Lung (tissue), 12 donors: ENCODE measurements around the gene GPAM. TPM values are rescaled to one million over a fixed set of nuclear protein-coding genes. Genes with fewer than 3 reads are reported as not detected.

Source experiments
- ATAC-seq: fragments of 200-7000 bp; cut with Tn5 transposase; one replicate; pipeline ENCODE4 v1.9.1; 2020; ENCODE audit warnings: moderate number of reproducible peaks; ENCODE audit not compliant: insufficient read depth, low FRiP score
- DNase-seq, 3 donors: peaks; one replicate each; pipeline ENCODE4 v3.0.0-alpha.2; 2013 to 2017
- H3K27ac ChIP-seq, 2 donors: one replicate each; pipeline ENCODE4 v1.5.1; 2013; ENCODE audit warnings: mild to moderate bottlenecking in 2 of 2, moderate library complexity in 2 of 2, control low read depth in 1 of 2, inconsistent platforms in 1 of 2, low read depth in 1 of 2, low read length in 1 of 2
- H3K27me3 ChIP-seq, 3 donors: one replicate each; pipeline ENCODE4 v1.5.1; 2013; ENCODE audit warnings: low read length in 2 of 3; ENCODE audit not compliant: control insufficient read depth in 3 of 3, insufficient read depth in 3 of 3
- H3K36me3 ChIP-seq, 4 donors: one replicate each; pipeline ENCODE4 v1.5.1; 2013; ENCODE audit warnings: low read length in 4 of 4, mild to moderate bottlenecking in 1 of 4, moderate library complexity in 1 of 4; ENCODE audit not compliant: control insufficient read depth in 4 of 4, insufficient read depth in 4 of 4
- H3K4me1 ChIP-seq, 5 donors: one replicate each; pipeline ENCODE4 v1.5.1; 2013; ENCODE audit warnings: low read length in 5 of 5, mild to moderate bottlenecking in 2 of 5, moderate library complexity in 1 of 5; ENCODE audit not compliant: control insufficient read depth in 5 of 5, insufficient read depth in 5 of 5
- H3K4me3 ChIP-seq: one replicate; pipeline ENCODE4 v1.5.1; 2013; ENCODE audit warnings: mild to moderate bottlenecking, control low read depth, moderate library complexity
- H3K9ac ChIP-seq, 2 donors: one replicate each; pipeline ENCODE4 v1.5.1; 2013; ENCODE audit warnings: low read length in 2 of 2, control low read depth in 1 of 2; ENCODE audit not compliant: insufficient read depth in 1 of 2
- H3K9me3 ChIP-seq, 4 donors: one replicate each; pipeline ENCODE4 v1.5.1; 2013; ENCODE audit warnings: low read length in 3 of 4, mild to moderate bottlenecking in 1 of 4, moderate library complexity in 1 of 4; ENCODE audit not compliant: control insufficient read depth in 4 of 4, insufficient read depth in 3 of 4
- WGBS, 2 donors: extraction: QIAGEN DNeasy Blood & Tissue Kit; methylation state at CpG; one replicate each; pipeline ENCODE4 v1.1.7; 2013; 5-methylcytosine and 5-hydroxymethylcytosine counted together
- polyA plus RNA-seq, 2 donors: library from polyadenylated mRNA; stranded (reverse); fragments of 200-250 nt; gene quantifications; one replicate each; pipeline ENCODE4 v1.2.1, GENCODE V29; 2013
- total RNA-seq, 2 donors: library from RNA; depleted of rRNA in 1 of 2; stranded (reverse); fragments of >200 nt in 1 of 2; gene quantifications; one replicate each; pipeline ENCODE4 v1.2.1, GENCODE V29; 2014 to 2021
- TF ChIP-seq, protein P1 (sequence below): IDR thresholded peaks from 2 replicates; pipeline ENCODE4 v1.5.1; 2012; ENCODE audit warnings: mild to moderate bottlenecking; ENCODE audit errors: control extremely low read depth, extremely low read depth
- donor health status: control.
- donor health status: control.
- donor health status: Bipolar disorder and iron deficiency.
- donor health status: healthy.
- donor health status: DM: yes; HTN: yes; CAD: no.

The GPAM gene
- total and polyA plus RNA-seq, 4 donors: 2.7 to 21.8 (median 8.9) TPM

DNA sequence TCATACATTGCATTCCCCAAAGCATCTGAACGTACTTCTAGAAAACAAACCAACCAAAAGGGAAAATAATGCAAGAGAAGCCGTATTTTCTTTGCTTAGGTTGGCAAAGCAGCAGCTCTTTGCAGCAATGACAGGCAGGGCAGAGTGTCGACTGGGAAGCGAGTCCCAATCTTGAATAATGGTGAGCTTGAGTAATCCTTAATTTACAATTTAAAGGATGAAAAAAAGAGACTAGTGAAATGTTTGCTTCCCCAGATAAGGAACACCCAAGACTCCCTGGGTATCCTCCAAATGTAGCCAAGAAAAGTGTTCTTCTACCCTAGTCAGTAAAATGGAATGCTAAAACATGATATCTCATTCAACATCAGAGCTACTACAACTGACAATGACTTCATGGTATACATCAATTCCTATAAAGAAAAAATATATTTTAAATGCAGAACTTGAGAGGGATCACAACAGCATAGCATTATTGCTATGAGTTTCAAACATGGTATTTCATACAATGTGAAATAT, 32.0 kb downstream of the GPAM start:
- H3K36me3 ChIP-seq: peaks cover 14 to 20% (median 18%) of the 10 kb centered on the region in 4 donors
- H3K27me3 ChIP-seq: no peaks in the 10 kb centered on the region
- no peaks in the 10 kb centered on the region for H3K9me3 ChIP-seq
- H3K9ac ChIP-seq: no peak overlapping the region
- no peak overlapping the region for H3K27ac ChIP-seq
- 96 to 98% methylated on average over 4 of the region's 4 CpGs for WGBS, 2 donors
- no peak for ATAC-seq
- no peak overlapping the region for H3K4me3 ChIP-seq
- no peaks in the 10 kb centered on the region for H3K4me1 ChIP-seq
- DNase-seq: no peak
- TF ChIP-seq, protein P1, sequence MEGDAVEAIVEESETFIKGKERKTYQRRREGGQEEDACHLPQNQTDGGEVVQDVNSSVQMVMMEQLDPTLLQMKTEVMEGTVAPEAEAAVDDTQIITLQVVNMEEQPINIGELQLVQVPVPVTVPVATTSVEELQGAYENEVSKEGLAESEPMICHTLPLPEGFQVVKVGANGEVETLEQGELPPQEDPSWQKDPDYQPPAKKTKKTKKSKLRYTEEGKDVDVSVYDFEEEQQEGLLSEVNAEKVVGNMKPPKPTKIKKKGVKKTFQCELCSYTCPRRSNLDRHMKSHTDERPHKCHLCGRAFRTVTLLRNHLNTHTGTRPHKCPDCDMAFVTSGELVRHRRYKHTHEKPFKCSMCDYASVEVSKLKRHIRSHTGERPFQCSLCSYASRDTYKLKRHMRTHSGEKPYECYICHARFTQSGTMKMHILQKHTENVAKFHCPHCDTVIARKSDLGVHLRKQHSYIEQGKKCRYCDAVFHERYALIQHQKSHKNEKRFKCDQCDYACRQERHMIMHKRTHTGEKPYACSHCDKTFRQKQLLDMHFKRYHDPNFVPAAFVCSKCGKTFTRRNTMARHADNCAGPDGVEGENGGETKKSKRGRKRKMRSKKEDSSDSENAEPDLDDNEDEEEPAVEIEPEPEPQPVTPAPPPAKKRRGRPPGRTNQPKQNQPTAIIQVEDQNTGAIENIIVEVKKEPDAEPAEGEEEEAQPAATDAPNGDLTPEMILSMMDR: no peak

DNA sequence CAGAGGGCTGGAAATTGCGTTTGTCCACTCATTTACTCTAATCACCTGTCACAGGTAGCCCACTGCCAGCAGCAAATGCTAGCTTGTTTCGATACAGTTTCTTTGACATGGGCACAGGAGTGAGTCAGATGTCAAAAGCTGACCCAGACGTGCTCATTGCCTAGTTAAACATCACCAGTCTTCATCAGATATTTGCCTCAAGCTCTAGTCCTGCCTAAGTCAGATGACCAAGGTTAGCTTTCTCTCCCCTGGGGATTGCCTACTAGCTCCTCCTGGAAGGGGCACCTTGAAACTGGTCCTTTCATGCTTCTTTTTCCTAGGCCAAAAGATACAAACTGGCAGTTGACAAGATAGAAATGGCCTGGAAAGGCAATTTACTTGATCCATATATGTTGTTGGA, 35.2 kb downstream of the GPAM start:
- no peak overlapping the region for H3K4me3 ChIP-seq
- H3K4me1 ChIP-seq: no peaks in the 10 kb centered on the region
- no peaks in the 10 kb centered on the region for H3K27me3 ChIP-seq
- 91% methylated on average over 3 of the region's 3 CpGs for WGBS, 2 donors
- no peak overlapping the region for H3K27ac ChIP-seq
- H3K9ac ChIP-seq: no peak overlapping the region
- DNase-seq (no peak), ATAC-seq (no peak)
- H3K9me3 ChIP-seq: no peaks in the 10 kb centered on the region
- peaks cover 6 to 9% (median 7%) of the 10 kb centered on the region in 4 donors for H3K36me3 ChIP-seq
- TF ChIP-seq, protein P1: no peak

DNA sequence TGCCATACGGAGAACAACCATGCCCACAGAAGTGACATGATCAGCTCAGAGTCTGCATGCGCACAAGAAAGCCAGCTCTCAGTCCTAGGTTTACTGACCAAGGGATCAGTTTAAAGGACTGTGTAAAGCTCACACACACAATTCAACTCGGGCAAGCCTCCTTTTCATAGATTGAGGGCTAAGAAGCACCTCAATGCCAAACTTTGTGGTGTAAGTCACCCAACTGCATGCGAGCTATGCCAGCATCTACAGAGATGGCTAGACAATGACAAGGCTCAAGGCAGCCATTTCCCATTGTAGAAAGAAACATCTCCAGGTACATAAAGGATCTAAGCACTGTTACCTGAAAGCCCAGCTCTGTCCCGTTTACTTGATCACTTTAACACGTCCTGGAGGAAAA, 36.8 kb downstream of the GPAM start:
- peaks cover 4 to 7% (median 5%) of the 10 kb centered on the region in 4 donors for H3K36me3 ChIP-seq
- TF ChIP-seq, protein P1: no peak
- H3K9ac ChIP-seq: no peak overlapping the region
- no peaks in the 10 kb centered on the region for H3K4me1 ChIP-seq
- no peak overlapping the region for H3K27ac ChIP-seq
- DNase-seq (no peak), ATAC-seq (no peak)
- no peaks in the 10 kb centered on the region for H3K9me3 ChIP-seq
- WGBS, 2 donors: 88 to 90% methylated on average over 6 of the region's 6 CpGs
- H3K4me3 ChIP-seq: no peak overlapping the region
- H3K27me3 ChIP-seq: no peaks in the 10 kb centered on the region

DNA sequence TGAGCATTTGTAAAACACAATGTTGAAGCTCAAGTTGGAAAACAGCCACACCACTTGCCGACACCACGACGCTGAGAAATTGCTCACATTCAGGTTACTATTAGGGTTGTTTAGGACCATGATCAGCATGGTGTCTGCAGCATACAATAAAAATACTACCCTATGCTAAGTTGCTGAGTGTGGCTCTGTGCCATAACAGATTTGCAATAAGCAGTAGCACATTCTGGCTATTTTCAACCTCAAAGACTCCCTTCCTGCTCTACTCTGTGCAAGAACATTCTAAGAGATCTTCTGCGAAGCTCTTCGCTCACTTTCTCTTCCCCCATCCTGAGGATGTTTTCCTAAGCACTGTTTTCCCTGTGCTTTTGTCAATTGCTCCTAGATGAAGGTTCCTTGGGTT, 38.3 kb downstream of the GPAM start:
- no peaks in the 10 kb centered on the region for H3K9me3 ChIP-seq
- TF ChIP-seq, protein P1: no peak
- H3K4me3 ChIP-seq: no peak overlapping the region
- no peak for DNase-seq
- H3K4me1 ChIP-seq: no peaks in the 10 kb centered on the region
- H3K36me3 ChIP-seq: peaks cover 0 to 4% (median 0%) of the 10 kb centered on the region in 4 donors
- no peaks in the 10 kb centered on the region for H3K27me3 ChIP-seq
- H3K9ac ChIP-seq: no peak overlapping the region
- ATAC-seq: no peak
- H3K27ac ChIP-seq: no peak overlapping the region
- 89 to 94% methylated on average over 5 of the region's 5 CpGs for WGBS, 2 donors
